Inferior parietal cortex (tissue), 1 donor: Measurements from ENCODE around the gene UQCRC1.
A peak's percentile ranks its signal among the peaks of the same experiment; 100 is the strongest.

Experiments
- DNase-seq: peaks from one replicate; pipeline ENCODE4 v3.0.0-alpha.2; 2016; ENCODE audit errors: extremely low spot score

Gene UQCRC1

GRCh38 chr3:48572517-48572916, 36.9 kb downstream of the UQCRC1 start:
- no peak for DNase-seq

- DNase-seq, result no peak
Observed at GRCh38 chr3:48571938-48572337, 37.5 kb downstream of the UQCRC1 start.

DNA sequence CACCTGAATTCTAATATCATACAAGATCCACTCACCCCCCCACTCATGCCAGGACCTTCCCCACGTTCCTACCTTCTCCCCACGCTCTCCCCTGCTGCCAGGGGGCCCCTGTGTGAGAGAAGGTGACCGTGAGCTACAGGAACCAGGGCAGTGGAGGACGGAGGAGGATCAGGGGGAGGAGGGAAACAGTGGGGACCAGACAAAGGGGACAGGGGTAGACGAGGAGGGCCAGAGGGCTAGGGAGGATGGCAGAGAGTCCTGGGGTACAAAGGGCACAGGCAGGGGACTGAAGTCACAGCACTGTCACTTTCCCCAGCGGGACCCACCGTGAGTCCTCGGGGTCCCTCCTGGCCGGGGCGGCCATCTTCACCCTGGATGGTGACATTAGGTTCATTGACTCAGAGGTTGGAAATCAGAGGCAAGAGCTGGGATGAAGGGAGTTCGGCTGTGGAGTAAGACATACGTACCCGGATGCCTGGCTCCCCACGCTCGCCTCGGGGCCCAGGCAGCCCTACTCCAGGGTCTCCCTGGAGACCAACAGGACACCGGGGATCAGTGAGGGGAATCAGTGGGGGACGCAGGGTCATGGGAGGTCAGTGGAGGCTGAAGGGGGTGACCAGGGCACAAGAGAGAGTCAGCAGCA, 39.5 kb downstream of the UQCRC1 start:
- DNase-seq, result no peak

DNA sequence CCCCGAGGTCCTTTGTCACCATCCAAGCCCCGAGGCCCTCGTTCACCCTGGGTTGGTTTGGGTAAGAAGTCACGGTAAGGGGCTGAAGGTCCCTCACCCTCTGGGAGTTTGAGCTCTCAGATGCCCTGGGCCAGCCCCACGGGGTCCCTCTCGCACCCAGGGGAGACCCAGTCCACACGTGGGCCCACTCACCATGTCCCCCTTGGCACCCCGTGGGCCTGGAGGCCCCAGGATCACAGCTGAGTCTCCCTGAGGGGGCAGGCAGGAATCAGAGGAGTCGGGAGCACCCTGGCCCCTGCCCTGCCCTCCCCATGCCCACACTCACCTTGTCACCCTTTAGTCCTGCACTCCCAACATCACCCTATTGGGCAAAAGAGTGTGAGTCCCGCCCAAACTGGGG, 40.0 kb downstream of the UQCRC1 start:
- no peak for DNase-seq

GRCh38 chr3:48568476-48568875, 41.0 kb downstream of the UQCRC1 start:
- DNase-seq, result no peak

DNA sequence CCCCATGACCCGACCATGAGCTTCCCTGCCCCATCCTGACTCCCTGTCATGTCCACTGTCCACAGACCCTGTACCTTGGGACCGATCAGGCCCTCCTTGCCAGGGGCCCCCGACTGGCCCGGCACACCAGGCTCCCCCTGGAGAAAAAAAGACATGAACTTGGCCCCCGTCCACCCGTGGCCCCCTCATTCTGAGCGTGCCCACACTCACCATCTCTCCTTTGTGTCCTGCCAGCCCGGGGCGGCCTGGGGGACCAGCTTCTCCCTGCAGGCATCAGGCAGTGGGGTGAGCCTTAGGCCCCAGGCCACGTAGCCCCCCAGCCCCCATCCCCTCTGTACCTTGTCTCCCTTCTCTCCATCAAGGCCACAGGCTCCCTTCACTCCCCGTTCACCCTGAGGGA, 41.9 kb downstream of the UQCRC1 start:
- no peak for DNase-seq

GRCh38 chr3:48567090-48567489, 42.4 kb downstream of the UQCRC1 start:
- DNase-seq, result no peak

GRCh38 chr3:48566401-48566760, 43.1 kb downstream of the UQCRC1 start:
- no peak for DNase-seq

DNA sequence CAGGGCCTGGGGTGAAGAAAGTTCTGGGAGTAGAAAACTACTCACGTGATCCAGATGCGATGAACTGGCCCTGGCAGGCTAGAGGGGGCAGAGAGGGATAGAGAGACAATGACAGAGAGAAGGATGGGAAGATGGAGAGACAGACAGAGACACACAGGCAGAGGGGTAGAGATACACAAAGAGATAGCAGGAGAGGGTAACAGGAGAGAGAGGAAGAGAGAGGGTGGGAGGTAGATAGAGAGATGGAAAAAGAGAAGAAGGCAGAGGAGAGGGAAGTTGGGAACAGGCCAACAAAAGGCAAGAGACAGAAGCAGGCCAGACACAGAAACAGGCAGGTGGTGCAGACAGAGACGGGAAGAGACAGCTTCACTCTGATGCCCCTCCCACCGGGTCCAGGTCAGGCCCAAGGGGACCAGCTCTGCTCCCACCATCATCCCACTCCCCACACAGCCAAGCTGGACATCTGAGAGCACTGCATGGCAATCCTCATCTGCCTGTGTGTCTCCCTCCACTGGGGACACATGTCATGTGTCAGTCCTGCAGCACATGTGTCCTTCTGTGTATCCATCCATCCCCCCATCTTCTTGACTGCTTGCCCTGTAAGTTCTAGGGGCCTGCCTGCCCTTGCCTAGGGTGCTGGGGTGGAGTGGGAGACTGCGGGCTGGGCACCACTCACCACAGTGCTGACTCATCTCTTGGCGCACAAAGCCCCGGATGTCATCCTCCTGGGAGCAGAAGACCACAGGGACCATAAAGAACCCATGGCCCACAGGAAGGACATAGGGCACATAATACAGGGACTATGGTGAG, 43.6 kb downstream of the UQCRC1 start:
- no peak for DNase-seq

- no peak for DNase-seq
Observed at GRCh38 chr3:48565186-48565585, 44.3 kb downstream of the UQCRC1 start.

DNA sequence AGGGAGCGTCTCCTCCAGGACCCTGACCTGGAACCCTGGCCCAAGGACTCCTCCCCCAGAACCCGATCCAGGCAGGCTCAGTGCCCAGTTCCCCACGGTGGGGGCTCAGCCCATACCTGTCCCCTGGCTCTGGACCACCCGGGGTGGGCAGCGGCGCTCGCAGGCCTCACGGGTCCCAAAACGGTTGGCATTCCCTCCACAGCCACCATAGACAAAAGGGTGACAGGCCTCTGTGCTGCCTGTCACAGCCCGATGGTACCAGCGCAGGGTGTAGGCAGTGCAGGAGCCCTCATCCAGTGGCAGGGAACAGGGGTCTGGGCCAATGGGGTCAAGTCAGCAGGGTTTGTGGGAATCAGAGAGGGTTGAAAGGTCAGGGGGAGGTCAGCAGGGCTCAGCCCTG, 44.8 kb downstream of the UQCRC1 start:
- DNase-seq, result no peak

GRCh38 chr3:48564022-48564421, 45.4 kb downstream of the UQCRC1 start:
- no peak for DNase-seq

- DNase-seq, result no peak
Observed at GRCh38 chr3:48563382-48563918, 46.0 kb downstream of the UQCRC1 start, which contains the start of gene UCN2. UCN2 (minus strand) TSS chr3:48563781; CDS start chr3:48563124, 657 bp downstream.

DNA sequence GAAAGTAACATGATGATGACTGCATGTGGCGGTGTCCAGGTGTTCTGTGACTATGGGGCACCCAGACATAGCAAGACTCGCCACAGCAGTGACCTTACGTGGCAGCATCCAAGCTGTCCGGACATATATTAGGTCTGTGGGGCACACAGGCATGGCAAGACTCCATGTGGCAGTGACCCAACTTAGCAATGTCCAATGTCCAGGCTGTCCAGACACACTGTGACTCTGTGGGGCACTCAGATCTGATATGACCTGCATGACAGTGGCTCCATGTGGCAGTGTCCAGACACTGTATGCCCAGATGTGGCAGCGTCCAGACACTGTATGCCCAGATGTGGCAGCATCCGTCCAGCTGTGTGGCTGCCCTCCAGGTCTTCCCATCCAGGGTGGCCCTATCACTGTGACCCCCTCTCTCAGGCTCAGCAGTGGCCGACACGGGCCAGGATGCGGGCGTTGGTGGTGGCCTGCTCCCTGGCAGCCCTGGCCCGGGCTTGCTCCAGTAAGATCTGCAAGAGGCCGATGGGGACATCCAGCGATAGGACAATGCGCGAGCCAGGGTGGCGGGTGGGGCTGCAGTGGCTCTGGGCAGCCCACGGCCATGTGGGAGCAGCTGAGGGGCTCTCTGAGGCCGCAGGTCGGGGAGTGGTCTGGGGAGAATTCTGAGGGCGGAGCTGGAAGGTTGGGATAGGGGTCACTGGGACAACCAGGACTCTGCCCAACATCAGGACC, 46.9 kb downstream of the UQCRC1 start:
- DNase-seq, result no peak

DNA sequence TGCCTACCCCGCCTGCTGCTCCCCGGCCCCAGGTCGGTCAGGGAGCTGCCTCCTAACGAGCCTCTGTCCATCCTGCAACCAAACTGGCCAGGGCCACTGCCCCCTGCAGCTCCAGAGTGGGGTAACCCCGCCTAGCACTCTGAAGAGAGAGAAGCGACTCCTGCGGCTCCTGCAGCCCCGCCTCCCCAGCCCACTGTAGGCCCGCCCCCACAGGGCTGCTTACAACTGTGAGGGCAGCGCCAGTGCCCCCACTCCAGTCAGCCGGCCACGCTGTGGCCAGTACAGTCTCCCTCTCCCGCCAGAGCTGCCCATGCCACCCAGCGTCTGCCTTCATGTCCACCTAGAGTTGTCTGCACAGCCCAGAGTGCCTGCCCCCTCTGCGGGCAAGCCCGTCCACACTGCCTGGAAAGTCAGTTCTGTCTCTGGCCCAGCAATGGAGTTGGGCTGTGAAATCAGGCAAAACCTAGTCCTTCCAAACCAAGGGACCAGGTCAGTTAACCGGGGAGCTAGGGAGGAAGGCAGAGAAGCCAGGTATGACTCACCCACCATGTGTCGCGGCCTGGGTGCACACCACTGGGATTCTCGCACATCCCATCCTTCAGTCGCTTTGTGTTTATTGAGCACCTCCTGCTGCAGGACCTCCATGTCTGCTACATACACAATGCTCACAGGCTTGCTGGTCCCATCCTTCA, 48.3 kb downstream of the UQCRC1 start:
- no peak for DNase-seq

- no peak for DNase-seq
Observed at GRCh38 chr3:48560648-48561018, 48.8 kb downstream of the UQCRC1 start.

DNA sequence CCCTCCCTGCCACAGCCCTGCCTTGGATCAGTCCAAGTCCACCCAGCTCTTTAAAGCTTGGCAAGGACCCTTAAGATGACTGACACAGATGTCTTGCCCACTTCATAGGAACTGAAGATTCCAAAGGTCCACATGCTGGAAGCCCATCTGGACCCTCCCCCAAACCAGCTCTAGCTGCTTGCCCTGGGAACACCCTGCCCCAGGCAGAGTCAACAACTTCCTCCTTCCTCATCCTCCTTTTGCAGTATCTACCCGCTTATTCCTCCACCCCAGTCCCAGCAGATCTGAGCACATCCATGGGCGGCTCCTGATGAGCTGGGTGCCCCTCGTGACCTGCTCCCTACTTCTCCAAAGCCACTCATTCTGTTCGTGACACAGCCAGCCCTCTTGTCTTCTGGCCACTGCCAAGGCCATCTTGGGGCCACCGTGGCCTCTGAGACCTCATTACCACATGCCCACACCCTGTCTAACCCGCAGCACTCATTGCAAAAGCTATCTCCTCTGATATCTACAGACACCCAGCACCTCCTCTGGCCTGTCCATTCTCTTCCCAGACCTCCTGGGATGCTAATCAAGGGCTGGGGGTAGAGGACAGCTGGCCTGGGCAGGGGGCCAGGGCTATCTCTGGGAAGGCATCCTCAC, 50.8 kb downstream of the UQCRC1 start:
- no peak for DNase-seq

GRCh38 chr3:48556796-48557626, 52.4 kb downstream of the UQCRC1 start, which contains the start of gene PFKFB4:
PFKFB4 (minus strand) TSS chr3:48556803; CDS start chr3:48556777, 26 bp downstream.
- peak; percentile 97 for DNase-seq

- DNase-seq, result no peak
Observed at GRCh38 chr3:48555949-48556795, 53.3 kb downstream of the UQCRC1 start.
